Left ventricle myocardium inferior (tissue), 1 donor: ENCODE results near the gene CDC42BPB. TPM values are rescaled to one million over a fixed set of nuclear protein-coding genes. Genes with fewer than 3 reads are reported as not detected.
A peak's percentile ranks its signal among the peaks of the same experiment; 100 is the strongest.

Experiments used
- DNase-seq: peaks from one replicate; pipeline ENCODE4 v3.0.0-alpha.2; 2020
- H3K27ac ChIP-seq: fragments of 200-600 bp; replicated peaks from 2 replicates; pipeline ENCODE4 v1.8.0; 2021
- H3K27me3 ChIP-seq: fragments of 200-600 bp; 2 replicates; pipeline ENCODE4 v1.8.0; 2021; ENCODE audit warnings: low read depth
- H3K36me3 ChIP-seq: fragments of 200-600 bp; 2 replicates; pipeline ENCODE4 v1.8.0; 2021
- H3K4me1 ChIP-seq: fragments of 200-600 bp; 2 replicates; pipeline ENCODE4 v1.8.0; 2021
- H3K4me3 ChIP-seq: fragments of 200-600 bp; 2 replicates; pipeline ENCODE4 v1.8.0; 2021; ENCODE audit warnings: mild to moderate bottlenecking, moderate library complexity
- H3K9me3 ChIP-seq: fragments of 200-600 bp; replicated peaks from 2 replicates; pipeline ENCODE4 v1.8.0; 2021
- intact Hi-C: fragments of 100-400 bp; cut with micrococcal nuclease; formaldehyde crosslinking; loops from one replicate; pipeline ENCODE4 v1.11.0; 2022
- total RNA-seq: library from RNA; stranded (reverse); fragmentation: NEBNext Ultra II Directional; extraction: Animal tissue kit (Norgen Biotek cat#: 25700); gene quantifications from one replicate; pipeline ENCODE4 v1.2.1, GENCODE V29; 2021
- TF ChIP-seq, protein P1 (sequence below): fragments of 200-600 bp; IDR thresholded peaks from 2 replicates; pipeline ENCODE4 v1.8.0; 2021; ENCODE audit warnings: antibody characterized with exemption, mild to moderate bottlenecking, borderline replicate concordance
- donor health status: DM: no; HTN: yes; CAD: no; lungs with severe emphysema.

Gene CDC42BPB
- total RNA-seq, 1 donor from 2014 or later: 67.1 TPM

DNA sequence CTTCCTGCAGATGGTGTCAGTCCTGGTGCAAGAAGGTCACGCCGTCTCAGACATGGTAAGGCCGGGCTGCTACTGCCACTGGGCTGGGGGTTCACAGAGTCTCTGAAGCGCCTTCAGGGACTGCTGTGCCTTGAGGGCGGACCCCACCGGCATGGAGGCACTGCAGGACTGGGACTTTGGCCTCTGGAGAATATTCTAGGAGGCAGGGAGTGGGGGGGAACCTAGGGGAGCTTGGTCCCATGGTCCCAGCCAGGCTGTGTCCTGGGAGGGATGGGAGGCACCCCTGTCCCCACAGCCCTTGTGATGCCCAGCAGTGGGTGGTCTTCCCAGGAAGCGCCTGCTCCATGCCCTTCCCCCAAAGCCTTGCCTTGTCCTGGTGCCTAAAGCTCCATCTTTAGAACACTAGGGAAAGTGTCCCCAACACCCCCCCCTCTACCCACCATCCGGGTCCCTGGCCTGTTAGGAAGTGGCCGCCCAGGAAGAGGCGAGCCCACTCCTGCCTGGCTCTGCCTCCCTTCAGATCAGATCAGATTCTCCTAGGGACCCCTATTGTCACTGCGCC, 133.3 kb downstream of the CDC42BPB start:
- Histone ChIP-seq H3K4me1 (peaks cover 29% of the 10 kb centered on the region), H3K27ac (no peak overlapping the region), H3K27me3 (peaks cover 90% of the 10 kb centered on the region), H3K36me3 (no peaks in the 10 kb centered on the region), H3K4me3 (no peak overlapping the region), H3K9me3 (no peaks in the 10 kb centered on the region)
- no peak for DNase-seq
- intact Hi-C loops: no loop called here
- TF ChIP-seq, protein P1, sequence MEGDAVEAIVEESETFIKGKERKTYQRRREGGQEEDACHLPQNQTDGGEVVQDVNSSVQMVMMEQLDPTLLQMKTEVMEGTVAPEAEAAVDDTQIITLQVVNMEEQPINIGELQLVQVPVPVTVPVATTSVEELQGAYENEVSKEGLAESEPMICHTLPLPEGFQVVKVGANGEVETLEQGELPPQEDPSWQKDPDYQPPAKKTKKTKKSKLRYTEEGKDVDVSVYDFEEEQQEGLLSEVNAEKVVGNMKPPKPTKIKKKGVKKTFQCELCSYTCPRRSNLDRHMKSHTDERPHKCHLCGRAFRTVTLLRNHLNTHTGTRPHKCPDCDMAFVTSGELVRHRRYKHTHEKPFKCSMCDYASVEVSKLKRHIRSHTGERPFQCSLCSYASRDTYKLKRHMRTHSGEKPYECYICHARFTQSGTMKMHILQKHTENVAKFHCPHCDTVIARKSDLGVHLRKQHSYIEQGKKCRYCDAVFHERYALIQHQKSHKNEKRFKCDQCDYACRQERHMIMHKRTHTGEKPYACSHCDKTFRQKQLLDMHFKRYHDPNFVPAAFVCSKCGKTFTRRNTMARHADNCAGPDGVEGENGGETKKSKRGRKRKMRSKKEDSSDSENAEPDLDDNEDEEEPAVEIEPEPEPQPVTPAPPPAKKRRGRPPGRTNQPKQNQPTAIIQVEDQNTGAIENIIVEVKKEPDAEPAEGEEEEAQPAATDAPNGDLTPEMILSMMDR: no peak

- Histone ChIP-seq H3K4me3 (peak overlapping the region; percentile 46), H3K27me3 (peaks cover 83% of the 10 kb centered on the region), H3K4me1 (peaks cover 23% of the 10 kb centered on the region), H3K27ac (no peak overlapping the region), H3K36me3 (no peaks in the 10 kb centered on the region), H3K9me3 (no peaks in the 10 kb centered on the region)
- intact Hi-C loops: no loop called here
- TF ChIP-seq, protein P1: no peak
- no peak for DNase-seq
Observed at GRCh38 chr14:102923201-102923924, 134.0 kb downstream of the CDC42BPB start.

GRCh38 chr14:102922490-102923200, 134.7 kb downstream of the CDC42BPB start, which contains the start of gene AMN:
Gene AMN (plus strand): TSS chr14:102922663. CDS start chr14:102922689, 26 bp downstream.
- Histone ChIP-seq H3K4me3 (peak within 1 kb of the TSS; percentile 46), H3K4me1 (peaks cover 17% of the 10 kb centered on the region), H3K27me3 (peaks cover 76% of the 10 kb centered on the region), H3K9me3 (no peaks in the 10 kb centered on the region), H3K27ac (no peak within 1 kb of the TSS), H3K36me3 (no peaks in the 10 kb centered on the region)
- TF ChIP-seq, protein P1: no peak
- no peak for DNase-seq
- intact Hi-C loops: no loop called here

DNA sequence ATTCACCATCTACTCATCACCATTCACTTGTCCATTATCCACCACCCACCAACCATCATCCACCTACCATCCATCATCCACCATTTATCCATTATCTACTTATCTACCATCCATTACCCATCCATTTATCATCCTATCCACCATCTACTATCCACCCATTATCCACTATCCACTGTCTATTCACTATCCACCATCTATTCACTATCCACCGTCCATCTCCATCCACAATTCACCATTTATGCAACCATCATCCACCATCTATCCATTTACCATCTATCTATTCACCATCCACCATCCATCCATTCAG, 136.4 kb downstream of the CDC42BPB start:
- no peak overlapping the region for H3K27ac ChIP-seq
- H3K36me3 ChIP-seq: no peaks in the 10 kb centered on the region
- intact Hi-C loops: no loop called here
- H3K4me1 ChIP-seq: peaks cover 17% of the 10 kb centered on the region
- H3K27me3 ChIP-seq: peaks cover 59% of the 10 kb centered on the region
- no peak for DNase-seq
- TF ChIP-seq, protein P1: no peak
- no peak overlapping the region for H3K4me3 ChIP-seq
- H3K9me3 ChIP-seq: no peaks in the 10 kb centered on the region

DNA sequence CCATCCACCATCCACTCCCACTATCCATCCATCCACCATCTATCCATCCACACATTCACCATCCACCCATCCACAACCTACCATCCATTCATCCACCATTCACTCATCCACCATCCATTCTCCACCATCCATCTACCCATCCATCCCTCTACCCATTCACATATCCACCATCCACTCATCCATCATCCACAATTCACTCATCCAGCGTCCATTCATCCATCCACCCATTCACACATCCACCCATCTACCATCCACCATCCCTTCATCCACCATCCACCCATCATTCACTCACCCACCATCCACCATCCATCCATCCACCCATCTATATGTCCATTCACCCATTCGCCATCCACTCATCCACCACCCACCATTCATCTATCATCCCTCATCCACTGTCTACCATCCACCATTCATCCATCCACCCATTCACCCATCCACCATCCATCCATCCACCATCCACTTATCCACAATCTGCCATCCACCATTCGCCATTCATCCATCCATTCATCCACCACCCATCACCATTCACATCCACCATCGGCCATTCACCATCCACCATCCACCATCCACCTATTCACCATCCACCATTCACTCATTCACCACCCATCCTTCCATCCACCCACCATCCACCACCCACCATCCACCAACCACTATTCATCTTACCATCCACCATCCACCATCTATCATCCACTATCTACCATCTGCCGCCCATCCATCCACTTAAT, 136.9 kb downstream of the CDC42BPB start:
- TF ChIP-seq, protein P1: no peak
- Histone ChIP-seq H3K27ac (no peak overlapping the region), H3K4me1 (peaks cover 17% of the 10 kb centered on the region), H3K9me3 (no peaks in the 10 kb centered on the region), H3K4me3 (no peak overlapping the region), H3K36me3 (no peaks in the 10 kb centered on the region), H3K27me3 (peaks cover 54% of the 10 kb centered on the region)
- intact Hi-C loops: no loop called here
- no peak for DNase-seq
